Measurements from ENCODE around the gene GRK5.

GRK5 gene

DNA sequence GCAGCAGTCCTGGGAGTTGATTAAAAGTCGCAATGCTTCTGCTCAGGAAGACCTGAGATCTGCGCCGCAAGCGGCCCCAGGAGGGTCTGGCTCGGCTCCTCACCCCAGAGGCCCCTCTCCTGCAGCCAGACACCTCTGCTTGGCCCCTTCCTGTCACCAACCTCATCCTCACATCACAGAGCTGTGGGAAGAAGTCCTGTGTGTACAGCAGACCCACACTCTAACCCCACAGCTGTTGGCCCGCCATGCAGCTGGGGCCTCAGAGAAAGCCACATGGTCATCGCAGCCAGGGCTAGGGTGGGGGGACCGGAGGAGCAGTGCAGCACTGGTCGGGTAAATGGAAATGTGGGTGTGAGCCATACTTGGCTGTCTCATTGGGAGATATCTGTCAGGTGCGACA, 237.5 kb downstream of the GRK5 start:
- no peak for DNase-seq (ENCODE audit: low spot score)

DNA sequence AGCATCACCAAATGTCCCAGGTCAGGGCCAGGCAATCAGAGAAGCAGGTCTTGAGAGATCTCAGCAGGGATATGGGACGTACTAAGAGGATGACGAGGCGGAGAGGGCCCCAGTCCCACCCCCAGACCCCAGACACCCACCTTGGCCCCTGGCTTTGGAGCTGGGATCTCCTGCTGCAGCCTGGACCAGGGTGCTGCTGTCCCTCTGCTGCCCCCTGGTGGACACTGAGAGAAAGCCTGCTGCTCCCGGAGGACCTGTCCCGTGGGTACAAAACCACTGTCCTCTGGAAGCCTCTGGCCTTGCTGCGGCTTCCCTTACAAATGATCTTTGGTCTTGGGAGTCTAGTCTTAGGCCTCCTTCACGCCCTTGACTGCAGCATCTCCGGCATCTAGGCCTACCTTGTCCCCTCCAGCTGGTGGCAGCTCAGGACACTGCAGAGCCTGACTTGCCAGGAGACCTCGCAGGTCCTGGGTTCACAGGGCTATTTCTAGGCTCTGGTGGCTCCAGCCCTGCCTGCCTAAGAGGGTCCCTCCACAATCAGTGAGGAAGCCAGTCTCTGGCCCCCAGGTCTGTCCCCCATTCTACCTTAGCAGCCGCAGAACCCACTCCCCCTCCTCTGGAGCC, 238.1 kb downstream of the GRK5 start:
- DNase-seq (ENCODE audit: low spot score): peak; percentile 83

DNA sequence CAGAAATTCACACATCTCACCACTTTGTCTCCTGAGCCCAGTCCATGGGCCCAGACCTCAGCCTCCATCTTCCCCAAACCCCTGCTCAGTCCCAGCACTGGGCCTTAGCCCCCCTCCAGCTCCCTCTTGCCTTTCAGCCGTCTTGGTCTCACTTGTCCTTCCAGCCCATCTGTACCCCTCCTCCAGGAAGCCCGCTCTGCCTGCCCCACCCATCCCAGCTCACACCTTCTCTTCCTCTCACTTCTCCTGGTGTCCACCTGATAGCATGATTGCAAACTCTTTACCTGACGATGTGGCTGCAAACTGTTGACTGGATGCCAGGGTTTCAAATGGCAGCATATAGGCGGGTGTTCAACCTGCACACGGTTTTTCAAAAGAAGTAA, 238.6 kb downstream of the GRK5 start:
- DNase-seq (ENCODE audit: low spot score): no peak

DNA sequence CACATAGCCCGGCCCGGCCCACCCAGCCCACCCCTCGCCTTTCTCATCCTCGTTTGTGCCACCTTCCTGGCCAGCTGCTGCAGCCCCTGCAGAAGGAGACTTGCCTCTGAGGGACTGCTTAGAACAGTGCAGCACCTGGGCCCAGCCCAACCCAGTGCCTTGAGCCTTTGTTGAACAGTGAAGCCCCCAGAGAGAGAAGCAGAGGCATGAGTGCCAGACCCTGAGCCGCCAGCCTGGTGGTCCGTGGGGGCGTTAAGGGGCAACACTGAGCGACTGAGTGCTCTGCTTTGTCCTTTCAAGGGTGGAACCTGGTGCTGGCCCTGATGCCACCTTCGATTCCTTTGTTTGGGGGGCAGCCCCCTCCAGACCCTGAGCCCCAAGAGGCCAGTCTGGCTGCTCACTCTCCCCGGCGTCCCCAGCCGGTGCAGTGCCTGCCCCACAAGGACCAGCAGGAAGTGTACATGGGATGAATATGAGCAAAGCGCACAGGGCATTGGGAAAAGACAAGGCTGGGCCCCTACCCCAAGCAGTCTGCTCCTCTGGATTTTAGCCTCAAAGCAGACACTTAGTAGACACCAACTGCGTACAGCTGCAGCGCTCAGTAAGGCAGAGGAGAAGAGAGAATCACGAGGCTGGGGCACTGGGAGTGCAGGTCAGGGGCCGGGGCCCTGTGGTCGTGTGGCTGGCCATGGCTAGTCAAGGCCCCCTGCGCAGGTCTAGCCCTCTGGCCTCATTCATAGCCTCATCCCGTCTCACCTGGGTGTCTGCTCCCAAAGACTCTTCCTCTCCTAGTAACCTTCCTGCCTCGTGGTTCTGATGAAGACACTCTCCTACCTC, 239.3 kb downstream of the GRK5 start:
- no peak for DNase-seq (ENCODE audit: low spot score)

DNA sequence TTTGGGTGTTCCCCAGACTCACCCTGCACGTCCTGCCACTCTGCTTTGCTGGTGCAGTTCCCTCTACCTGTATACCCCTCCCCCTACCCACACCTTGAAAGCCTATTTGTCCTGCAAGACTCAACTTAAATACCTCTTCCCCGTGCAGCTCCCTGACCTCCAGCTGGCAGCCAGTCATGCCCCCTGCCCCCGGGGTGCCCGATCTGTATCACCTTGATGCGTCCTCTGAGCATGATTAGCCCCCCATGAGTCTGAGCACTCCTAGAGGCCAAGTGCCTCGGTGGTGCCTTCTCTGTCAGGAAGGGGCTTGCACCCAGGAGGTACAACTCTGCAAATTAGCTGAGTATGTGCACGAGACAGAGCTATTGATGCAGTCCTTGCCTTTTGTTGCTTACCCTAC, 240.1 kb downstream of the GRK5 start:
- no peak for DNase-seq (ENCODE audit: low spot score)

DNA sequence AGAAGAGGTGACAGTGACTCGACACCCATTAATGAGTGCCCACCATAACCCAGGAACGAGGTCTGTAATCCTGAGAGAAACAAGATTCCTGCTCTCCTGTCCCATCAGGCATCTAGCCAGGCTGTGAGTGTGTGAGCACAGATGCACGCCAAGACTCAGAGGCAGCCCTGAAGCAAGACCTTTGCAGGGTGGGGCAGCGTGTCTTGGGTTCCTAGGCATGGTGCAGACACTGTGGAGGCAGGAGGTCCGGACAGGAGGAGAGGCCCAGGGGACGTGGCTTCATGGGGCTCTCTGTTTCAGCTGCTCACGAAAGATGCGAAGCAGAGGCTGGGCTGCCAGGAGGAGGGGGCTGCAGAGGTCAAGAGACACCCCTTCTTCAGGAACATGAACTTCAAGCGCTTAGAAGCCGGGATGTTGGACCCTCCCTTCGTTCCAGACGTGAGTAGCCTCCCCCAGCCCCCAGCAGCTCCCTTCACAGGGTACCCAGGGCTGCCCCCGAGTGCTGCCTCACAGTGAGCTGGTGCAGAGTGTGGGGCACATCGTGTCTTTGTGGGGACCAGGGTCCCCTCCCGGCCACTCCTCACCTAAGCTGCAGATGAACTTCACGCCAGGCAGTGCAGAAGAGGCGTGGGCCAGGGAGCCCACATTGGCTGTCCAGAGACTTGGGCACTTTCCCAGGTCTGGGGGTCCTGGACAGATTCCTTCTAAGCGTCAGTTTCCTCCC, 240.6 kb downstream of the GRK5 start:
- no peak for DNase-seq (ENCODE audit: low spot score)

DNA sequence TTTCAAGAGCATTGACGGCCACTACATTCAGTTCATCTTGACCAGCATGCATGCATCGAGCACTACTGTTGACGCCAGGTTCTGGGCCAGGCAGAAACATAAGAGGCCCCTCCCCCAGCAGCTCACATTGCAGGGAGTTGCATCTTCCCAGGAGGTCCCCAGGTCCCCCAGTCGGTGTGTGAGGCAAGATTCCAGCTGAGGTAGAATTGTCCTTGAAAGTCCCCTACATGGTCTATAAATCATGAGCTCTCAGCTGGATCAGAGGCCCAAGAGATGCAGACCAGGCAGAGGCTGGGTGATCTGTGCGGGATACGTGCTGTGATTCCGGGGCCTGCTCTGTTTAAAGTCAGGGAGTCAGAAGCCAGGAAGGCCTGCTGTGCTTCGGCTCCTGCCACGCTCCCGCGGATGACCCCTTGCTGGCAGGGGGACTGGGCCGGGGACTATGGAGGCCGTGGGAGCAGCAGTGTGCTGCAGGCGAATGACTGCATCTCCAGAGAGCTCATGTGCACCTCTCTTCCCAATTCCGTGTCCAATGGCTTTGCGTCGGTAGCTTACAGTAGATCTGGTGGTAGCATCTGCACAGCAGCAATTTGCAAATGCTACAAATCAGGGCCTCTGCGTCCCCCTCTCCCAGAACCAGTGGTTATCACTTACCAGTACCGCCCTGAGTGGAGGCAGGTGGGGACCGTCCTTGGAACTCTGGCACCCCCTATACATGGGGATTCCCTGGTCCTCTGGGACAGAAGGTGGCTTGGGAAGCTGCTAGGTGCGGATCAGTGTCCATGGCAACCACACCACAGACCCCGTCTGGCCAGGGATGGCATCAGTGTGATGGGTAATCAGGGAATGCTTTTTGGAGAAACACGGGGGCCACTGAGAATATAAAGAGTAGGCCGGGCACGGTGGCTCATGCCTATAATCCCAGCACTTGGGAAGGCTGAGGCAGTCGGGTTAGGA, 241.5 kb downstream of the GRK5 start:
- no peak for DNase-seq (ENCODE audit: low spot score)

DNA sequence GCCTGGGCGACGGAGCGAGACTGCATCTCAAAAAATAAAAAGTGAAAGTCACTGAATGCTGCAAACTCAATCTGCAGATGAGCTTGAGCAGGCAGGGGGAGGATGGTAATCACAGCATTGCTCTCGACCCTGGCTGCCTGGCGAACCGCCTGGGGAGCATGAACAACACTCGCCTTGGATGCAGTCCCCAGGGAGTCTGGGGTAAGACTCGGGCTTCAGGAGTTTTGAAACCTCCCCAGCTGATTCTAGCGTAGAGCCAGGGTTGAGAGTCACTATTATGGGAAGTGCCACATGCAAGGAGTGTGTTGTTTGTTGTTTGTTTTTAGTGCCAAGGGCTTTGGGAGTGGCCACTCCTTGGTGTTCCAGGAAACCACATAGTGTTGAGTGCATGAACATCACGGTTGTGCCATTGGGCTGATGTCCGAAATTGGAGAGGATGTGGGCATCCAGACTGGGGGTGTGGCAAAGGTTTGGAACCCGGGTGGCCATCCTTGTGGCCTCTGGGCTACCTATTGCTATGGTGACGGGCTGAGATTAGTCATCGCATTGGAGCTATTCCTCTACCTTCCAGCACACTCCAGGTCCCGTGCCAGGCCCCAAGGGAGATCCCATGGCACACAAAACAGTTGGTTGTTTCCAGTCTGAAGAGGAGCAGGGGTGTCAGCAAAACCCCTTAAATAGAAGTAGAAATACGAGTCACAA, 242.5 kb downstream of the GRK5 start:
- peak; percentile 89 for DNase-seq (ENCODE audit: low spot score)

DNA sequence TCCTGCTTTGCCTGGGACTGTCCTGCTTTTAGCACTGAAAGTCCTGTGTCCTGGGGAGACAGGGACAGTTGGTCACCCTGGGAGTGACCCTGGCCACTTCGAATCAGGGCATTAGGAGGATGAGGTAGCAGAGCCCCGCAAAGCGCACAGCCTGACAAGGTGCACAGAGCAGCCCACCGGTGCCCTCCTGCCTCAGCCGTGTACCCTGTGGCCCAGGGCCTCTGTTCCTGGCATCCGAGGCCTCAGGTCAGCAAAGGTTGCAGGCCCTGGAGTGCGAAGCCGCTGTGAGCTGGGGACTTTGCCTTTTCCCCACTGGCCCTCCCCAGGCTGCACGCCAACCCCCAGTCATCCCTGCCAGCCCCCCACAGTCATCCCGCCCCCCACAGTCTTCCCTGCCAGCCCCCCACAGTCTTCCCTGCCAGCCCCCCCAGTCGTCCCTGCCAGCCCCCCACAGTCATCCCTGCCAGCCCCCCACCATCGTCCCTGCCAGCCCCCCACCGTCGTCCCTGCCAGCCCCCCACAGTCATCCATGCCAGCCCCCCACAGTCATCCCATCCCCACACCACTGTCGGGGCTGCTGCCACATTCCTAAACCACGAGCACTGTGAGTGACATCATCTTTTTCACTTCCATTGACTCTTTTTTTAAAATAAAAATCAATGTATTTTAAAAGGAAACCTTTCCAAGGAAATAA, 243.4 kb downstream of the GRK5 start:
- peak; percentile 61 for DNase-seq (ENCODE audit: low spot score)

DNA sequence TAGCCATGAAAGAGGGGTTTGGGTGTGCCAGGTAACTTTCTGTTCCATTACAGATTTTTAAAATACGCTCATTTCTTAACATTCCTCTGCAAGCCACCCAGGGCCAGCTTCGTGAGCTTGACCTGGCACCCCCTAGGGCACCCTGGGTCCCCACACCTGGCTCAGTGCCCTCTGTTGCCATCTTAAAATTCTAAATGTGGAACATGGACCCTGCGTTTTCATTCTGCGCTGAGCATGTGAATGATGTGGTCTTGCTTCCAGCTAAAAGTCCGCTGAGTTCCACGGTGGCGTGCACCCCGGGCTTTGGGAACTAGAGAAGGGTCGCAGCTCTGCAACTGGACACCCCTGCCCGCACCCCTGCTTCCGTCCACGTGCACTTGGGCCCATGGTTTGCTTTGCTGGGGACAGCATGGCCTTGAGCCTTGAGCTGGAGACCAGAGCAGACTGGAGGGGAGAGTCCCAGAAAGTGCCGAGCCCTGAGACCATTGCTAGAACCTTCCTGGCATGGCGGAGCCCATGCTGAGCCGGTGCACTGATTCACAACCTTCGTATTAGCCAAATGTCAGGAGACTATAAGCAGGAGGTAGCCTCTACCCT, 244.0 kb downstream of the GRK5 start:
- no peak for DNase-seq (ENCODE audit: low spot score)

DNA sequence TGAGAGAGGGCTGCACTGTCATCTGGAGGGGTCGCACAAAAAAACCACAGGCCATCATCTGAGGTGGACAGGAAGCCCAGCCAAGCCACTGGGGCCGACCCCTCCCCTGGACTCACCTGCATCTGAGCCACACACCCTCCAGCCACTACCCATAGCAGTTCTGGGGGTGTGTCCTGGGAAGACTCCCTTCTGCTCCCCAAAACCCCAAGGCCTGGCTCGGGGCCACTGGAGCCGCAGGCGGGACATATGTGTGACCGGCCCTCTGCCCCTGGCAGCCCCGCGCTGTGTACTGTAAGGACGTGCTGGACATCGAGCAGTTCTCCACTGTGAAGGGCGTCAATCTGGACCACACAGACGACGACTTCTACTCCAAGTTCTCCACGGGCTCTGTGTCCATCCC, 245.0 kb downstream of the GRK5 start:
- no peak for DNase-seq (ENCODE audit: low spot score)

DNA sequence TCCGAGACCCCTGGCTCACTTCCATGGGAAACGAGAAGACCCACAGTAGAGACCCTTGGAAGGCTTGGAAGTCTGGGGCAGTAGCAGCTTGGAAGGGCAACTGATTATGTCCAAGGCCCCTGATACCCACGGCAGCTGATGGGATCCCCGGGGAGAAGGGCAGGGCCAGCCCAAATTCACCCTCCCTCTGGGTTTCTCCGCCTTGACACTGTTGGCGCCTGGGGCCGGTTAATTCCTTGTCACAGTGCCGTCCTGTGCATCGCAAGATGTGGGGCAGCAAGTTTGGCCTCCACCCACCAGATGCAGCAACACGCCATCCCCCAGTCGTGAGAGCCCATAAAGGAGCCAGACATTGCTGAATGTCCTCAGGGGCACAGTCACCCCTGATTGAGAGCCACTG, 245.9 kb downstream of the GRK5 start:
- no peak for DNase-seq (ENCODE audit: low spot score)

DNA sequence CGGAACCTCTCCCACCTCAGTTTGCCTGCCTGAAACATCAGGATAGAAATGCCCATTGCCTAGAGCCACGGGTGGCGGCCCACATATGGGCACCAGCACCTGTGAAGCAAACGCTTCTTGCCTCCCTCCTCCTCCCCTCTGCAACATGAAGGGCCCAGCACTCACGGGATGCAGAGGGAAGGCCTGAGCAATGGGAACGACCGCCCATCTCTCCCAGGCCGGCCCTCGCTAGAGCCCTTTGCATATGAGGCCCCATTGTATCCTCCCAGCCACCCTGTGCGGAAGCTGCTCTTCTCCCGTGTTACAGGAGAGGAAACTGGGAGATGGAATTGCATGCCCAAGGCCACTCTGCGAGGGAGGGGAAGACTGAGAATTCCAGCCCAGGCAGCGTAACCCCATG, 246.9 kb downstream of the GRK5 start:
- DNase-seq (ENCODE audit: low spot score): no peak

DNA sequence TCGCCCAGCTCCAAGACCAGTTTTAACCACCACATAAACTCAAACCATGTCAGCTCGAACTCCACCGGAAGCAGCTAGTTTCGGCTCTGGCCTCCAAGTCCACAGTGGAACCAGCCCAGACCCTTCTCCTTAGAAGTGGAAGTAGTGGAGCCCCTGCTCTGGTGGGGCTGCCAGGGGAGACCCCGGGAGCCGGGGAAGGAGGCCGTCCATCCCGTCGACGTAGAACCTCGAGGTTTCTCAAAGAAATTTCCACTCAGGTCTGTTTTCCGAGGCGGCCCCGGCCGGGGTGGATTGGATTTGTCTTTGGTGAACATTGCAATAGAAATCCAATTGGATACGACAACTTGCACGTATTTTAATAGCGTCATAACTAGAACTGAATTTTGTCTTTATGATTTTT, 247.6 kb downstream of the GRK5 start:
- no peak for DNase-seq (ENCODE audit: low spot score)

DNA sequence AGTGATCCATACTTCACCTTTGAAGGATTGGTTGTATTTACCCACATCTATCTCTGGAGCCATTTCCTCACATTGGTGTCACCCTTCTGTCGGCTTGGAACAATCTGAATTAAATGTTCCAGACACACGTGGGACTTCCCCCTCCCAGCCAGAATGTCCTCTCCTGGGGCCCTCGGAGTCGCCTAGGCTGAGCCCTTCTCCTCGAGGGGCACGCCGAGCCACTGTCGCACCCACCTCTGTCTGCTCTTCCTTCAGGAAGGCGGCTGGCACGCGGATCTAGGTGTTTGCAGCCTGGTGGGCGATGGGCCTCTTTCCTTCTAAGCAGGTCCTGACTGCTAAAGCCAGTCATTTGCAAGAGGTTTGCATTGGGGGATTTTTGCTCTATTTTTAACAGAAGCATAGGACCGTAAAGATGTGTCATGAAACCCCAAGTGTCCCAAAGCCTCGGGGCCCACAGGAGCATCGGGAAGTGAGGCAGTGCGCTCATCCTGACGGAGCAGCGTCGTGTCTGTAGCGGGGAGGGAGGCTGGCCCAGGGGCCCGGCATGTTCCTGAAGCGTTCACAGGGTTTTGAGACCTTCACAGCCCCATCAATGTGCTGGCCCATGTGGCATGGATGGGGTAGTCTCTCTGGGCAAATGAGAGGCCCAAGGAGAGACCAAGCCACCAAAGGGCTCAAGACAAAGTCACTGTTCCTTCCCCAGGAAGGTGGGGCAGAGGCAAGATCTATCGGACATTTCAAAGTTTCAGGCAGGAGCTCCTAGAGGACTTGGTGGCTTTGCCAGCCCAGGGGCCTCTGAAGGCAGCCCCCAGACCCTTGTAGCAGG, 248.5 kb downstream of the GRK5 start:
- no peak for DNase-seq (ENCODE audit: low spot score)

DNA sequence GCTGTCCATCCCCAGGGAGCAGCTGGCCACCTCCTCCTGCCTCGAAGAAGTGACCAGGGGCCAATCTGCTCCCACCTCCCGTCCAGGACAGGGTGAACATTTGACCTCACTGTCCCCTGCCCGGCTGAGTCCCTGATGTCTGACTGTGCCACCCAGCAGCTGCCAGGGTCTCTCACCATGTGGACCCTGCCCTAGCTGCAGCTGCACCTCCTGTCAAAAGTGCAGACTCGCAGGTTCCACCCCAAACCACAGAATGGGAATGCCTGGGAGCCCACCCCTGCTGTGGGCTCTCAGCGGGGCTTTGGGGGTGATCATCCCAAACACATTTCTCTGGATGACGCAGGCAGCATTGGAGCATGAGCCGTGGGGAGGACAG, 249.1 kb downstream of the GRK5 start:
- no peak for DNase-seq (ENCODE audit: low spot score)

DNA sequence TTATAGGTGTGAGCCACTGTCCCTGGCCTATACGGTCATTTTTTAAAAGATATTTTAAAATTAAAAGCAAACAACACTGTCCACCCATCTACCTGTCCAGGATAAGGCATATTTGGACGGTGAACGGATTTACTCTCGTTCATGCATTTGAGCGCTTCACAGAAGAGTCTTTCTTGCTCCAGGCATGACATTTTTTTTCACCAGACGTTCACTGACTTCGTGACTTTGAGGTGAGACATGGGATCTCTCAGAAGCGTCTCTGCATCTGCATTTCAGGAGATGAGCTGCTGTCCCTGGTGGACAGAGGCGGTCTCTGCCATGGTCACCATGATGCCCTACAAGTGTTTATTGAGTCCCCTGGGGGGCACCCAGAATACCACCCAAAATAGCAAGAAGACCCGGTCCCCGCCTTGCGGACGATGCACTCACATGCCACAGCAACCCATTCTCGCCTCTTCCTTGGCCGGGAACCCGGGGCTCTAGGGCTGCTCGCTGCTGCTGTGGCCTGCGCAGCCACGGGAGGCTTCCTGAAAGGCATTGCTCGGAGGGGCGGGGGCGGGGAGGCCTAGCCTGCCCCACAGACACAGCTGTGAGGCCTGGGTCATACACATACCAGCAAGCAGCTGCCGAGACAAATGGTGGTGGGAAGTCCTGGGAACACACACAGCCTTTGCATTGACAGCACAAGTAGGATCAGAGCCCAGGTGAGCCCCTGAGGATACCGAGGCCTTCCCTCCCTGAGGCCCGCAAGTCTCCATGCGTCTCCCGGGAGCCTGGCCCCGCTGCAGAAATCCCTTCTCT, 250.8 kb downstream of the GRK5 start:
- no peak for DNase-seq (ENCODE audit: low spot score)

DNA sequence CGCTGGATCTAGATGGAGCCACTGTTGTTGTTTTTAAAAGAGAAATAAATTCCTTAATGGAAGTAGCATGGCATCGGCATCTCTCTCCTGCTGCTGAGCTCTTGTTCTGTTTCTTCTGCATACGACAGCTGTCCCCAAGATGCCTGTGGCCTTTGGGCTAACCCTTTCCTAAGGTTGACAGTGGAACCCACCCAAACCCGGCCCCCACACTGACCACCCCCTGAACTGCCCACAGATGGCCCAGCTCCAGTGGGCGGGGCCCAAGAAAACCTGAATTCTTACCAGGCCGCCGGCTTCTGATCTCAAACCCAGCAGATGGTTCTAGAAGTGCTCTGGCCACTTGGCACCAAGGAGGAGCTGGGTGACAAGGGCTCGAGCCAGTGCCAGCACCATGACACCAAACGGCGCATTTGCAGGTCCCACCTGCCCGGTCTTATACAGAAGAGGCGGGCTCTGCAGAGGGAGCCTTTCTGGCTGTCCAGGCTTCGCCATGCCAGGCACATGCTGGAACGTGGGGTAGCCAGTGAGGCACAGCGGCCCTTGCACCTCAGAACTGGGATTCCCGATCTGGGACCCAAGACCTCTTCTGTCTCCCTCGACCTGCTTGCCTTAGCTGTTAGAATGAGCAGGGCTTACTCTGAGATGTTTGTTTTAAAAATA, 252.4 kb downstream of the GRK5 start:
- DNase-seq (ENCODE audit: low spot score): no peak
